SW480 (cell line): ENCODE results near the gene SHB.

Source experiments
- DNase-seq: peaks from one replicate; pipeline ENCODE4 v3.0.0-alpha.2; 2016; ENCODE audit warnings: low spot score

The SHB gene

DNA sequence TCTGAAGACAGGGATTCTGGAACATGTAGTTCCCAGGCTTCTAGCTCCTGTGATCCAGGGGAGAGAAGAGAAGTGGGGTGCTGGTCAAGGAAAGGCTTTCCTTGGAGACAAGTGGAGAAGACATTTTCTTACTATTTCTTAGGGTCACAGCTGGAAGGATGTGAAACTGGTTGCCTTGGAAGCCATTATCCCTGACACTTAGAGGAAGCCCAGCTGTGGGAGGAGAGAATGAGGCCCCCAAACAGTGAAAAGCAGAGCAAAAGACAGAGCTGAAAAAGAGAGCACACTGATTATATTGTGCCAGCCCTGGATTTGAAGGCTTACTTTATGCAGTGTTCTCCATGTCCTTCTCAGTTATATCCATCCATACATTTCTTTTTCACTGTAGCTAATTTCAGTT is 17.5 kb upstream of the SHB start:
- DNase-seq = no peak

DNA sequence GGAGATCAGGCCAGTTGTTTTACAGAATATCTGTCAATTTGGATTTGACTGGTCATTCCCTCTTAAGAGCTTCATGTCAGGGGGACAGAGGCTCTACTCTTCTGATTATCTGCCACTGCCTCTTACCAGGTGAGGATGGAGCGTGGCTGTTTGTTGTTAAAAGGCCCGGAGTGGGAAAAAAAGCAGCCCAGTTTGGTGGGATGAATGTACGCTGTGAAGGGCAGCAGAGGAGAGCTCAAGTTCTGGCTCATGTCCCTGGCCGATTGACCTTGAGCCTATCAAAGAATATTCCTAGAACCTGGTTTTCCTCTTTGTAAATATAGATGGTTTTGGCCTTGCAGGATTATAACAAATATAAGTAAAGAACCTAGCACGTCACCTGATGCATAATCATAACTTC is 16.3 kb upstream of the SHB start:
- DNase-seq = no peak

DNA sequence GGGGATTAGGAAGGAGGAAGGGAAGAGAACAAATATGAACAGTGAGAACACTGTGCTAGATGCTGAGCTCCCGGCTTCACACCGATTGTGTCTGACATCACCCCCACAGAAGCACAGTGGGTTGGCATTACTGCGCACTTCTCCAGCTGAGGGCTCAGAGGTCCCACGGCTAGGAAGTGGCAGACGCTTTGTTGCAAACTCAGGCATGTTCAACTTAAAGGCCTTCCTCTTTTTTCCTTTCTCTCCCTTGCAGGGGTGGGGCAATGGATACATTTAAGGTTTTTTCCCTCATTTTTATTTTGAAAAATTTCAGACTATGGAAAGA is 15.5 kb upstream of the SHB start:
- no peak for DNase-seq

DNA sequence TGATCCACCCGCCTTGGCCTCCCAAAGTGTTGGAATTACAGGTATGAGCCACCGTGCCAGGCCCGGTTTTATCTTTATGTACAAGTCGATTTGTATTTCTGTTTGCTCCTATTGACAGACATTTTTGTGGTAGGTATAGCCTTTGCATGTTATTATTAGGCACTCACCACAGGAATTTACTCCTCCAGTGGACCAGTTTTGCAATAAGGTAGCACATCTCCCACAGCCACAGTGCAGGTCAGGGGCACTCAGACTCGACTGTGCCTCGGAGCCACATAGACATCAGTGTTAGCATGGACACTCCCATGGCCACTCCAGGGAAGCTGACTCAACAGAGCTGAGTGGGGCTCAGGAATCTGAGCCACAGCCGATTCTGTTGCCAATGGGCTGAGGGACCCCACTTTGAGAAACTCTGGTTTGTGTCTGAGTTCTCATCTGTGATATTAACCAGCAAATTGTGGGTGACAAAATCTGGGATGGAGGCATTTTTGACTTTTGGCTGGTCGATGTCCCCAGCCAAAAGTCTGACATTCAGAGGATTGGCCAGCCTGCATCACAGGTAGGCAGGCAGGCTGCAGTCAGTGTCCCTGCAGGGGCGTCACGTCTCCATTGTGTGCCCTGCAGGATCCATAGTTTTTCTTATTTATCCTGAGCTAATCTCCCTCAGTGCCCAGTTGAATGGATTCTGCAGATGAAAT is 15.0 kb upstream of the SHB start:
- DNase-seq = peak; percentile 77

DNA sequence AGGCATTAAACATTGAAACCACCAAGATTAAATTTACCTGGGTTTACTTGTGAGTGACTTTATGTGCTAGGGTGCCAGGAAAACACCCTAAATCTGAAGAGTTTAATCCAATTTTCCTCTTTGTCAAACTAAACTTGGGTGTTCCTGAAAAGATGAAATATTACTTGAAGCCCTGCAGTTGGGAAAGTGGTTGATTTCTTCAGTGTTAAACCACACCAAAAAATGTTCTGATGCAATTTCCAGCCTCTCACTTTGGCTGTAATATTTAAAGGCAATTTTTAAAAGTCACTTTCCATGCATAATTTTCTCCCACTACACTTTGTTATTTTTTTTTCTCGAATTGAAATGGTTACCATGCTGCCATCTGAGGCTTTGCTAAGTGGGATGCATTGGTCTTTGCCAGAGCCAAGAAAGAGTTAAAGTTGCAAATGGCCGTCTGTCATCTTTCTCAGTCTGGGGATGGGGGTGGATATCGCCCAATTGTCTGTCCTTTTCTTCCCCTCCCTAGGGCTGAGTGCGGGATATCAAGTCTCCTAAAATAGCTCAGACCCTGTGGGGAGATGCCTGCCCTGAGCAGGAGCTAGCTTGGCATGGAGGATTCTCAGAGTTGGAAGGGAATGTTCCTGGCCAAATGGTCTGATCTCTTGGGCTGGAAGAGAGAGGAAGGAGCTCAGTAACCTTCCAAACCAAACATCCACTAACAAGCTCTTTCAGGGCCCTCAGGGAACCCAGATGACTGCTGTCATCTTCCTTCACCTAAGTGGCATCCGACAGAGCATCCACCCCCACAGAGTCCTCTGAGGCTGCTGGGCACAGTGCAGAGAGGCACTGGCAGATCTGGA is 13.6 kb upstream of the SHB start:
- DNase-seq = no peak

DNA sequence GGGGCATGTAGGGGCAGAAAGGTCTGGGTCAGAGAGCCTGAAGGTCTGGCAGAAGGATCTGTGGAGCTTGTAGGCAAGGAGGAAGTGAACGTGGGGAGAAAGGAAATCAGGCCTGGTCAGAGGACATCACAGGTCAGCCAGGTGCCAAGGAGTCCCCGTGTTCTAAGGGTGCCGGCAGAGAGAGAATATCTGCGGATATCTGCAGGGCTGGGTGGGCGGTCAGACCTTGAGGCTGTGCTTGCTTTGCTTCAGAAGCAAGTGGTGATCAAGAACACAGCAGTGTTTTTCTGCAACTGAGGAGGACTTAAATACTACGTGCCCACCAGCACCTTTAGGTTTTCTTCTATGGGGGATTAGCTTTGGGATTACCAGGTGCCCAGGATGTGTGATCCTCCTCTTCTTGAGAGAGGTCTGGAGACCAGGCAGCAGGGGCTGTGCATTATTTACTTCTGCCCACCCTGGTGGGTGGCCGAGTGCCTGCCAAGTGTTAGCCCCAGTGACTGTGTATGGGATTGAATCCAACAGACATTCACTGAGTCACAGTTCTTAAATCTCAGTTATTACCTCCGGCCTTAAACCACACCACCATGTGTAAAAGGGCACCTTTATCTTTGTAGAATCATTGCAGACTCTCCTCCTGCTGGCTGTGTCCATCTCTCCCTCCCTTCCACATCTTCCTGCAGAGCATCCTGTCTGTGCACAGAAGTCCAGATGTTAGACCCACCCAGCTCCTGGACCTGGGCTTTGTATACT is 12.5 kb upstream of the SHB start:
- peak; percentile 18 for DNase-seq

DNA sequence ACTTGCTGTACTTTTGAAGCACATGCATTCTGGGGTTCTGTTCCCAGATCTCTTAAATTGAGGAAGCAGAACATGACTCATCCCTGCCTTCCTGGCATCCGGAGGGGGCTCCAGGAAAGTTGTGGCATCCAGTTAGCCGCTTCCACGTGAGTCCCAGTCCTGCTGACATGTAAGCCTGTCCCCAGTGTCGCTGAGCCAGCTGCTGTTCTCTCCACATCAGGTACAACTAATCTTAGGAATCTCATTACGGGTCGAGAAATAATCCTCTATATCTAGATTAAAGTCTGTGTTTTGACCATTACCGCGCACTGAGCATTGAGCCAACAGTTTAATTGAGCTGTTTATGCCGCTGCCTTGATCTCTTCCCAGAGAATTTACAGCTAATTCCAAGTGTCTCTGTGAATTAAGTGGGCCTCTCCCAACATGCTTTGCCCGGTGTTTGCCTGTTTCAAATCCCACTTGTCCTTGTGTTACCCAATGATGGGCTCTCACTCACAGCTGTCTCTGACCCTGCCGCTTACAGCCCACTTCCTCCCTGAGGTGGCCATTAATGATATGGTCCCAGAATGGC is 10.5 kb upstream of the SHB start:
- peak; percentile 79 for DNase-seq

DNA sequence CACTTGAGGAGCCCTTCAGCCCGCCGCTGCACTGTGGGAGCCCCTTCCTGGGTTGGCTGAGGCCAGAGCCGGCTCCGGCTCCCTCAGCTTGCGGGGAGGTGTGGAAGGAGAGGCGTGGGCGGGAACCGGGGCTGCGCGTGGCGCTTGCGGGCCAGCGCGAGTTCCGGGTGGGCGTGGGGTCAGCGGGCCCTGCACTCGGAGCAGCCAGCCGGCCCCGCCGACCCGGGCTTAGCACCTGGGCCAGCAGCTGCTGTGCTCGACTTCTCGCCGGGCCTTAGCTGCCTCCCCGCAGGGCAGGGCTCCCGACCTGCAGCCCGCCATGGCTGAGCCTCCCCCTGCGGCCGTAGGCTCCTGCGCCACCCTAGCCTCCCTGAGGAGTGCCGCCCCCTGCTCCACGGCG is 6.2 kb upstream of the SHB start:
- DNase-seq = no peak

DNA sequence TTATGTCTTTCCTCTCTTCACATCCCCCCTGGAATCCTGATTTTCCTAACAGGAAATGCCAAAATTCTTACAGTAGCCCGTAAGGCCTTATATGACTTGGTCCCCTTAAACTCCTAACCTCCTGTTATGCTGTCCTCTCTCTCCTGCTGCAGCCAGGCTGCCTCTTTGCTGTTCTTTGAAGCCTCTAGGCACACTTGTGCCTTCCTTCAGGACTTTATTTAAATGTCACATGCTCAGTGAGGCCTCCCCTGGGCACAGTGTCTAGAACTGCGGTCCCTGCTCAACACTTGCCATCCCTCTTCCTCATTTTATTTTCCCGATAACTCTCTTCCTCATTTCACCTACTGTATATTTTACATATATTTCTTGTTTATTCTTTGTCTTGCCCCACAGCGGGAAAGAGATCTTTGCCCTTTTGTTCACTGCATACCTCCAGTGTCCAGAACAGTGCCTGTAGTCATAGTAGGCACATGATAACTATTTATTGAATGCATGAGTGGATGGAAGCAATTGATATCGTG is 5.5 kb upstream of the SHB start:
- DNase-seq = no peak

DNA sequence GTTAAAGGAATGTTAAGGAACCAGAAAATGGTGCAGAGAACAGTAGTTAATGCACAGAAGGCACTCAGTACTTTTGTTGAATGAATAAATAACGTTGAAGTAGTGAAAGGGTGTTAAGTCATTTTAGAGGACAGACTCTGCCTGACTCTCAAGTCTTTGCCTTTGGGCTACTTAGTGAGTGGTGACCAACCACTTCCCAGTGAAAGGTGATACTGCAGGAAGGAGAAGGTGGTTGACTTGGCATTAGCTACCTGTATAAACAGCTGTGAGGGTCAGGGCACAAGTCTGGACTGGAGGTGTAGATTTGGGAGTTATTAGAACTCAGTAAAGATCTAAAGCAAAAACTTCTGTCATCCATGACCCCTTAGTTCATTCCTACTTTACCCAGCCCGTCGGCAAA is 4.9 kb upstream of the SHB start:
- no peak for DNase-seq

DNA sequence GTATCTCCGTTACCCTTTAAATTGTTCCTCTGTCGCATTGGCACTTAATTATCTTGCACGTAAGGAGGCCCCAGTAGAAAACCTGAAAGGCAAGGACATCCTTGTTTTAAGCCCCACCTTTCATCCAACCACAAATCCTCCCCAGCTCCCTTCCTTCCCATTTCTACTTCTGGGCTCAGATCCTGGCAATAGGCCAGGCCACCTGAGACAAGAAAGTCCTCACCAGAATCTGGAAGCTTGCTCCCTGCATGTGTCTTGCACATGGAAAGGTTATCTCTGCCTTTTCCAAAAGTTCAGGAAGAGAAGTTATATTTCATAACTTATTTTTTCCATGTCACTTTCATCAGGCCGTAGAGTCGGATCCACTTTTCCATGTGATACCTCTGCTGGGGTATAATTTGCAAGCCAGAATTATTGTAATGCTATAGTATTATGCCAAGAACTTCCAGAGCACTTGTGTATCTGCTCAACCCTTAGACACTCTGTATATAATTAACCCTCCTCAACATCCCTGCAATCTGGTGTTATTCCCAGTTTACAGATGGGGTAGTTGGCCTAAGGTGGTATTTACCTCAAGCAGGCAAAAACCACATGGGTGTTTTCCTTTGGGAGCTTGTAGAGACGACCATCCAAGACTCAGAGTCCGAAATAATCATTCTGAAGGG is 2.6 kb upstream of the SHB start:
- DNase-seq = no peak

DNA sequence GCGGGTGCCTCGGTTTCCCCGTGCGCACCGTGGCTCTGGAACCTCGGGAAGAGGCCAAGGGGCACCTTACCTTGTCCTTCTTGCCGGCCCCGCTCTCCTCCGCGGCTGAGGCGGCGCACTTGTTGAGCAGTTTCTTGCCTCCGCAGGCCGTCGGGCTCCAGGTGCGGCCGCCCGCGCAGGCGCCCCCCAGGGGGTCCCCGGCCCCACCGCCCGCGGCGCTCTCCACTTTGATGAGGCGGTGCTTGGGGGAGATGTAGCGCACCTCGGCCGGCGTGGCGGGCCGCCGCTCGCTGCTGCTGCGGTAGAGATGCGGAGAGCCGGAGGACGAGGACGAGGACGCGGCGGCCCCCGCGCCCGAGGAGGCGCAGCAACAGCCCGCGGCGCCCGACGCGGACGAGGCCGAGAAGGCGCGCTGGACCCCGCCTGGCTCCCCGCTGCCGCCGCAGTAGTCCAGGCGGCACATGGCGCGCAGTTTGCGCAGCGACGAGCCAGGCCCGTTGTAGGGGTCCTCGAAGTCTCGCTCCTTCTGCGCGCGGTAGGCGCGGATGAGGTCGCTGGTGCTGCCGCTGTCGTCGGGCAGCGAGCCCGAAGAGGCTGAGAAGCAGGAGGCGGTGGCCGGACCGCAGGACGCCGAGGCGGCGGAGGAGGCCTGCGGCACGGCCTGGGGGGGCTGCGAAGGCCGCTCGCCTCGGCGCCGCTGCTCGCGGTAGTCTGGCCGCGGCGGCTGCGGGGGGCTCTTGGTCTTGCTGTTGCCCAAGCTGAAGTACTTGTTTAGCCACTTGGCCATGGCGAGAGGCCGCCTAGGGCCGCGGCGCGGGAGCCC is 957 bp downstream of the SHB start:
- no peak for DNase-seq

DNA sequence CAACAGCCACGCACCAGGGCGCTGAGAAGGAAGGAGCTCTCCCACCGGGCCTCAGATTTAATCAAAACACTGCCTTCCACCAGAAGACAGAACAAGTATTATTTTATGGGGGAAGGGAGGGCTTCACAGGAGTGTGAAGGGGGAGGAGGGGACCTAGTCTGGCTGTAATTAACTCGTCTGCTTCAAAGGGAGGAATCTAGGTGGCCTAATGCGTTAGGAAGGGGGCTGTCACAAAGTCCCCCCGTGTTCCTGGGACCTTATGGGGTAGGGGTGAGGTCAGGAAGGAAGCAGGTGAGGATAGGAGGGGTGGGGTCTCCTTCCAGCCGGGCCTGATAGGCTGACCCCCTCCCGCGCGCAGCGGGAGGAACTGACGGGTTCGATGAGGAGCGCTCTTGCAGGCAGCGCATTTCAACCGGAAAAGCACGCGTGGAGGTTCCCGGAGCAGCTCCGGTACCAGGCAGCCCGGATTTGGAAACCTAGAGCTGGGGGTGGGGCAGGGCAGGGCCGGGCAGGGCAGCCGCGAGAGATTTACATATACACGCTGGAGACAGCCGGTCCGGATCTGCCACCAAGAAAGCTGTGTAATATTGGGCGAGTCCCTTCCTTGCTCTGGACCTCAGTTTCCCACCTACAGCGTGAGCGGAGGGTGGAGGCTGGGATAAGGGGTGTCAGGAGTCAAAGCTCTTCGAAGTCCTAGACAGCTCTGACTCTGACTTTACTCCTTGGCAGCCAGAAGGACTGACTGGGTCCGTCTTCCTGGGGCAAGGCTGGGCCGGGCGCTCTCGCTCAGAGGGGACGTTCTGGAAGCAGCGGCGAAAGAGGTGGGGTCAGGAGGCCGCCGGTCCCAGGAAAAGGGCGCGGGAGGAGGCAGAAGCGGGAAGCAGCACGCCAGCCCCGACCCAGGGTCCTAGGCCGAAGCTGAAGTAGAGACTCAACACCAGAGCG is 1.8 kb downstream of the SHB start:
- no peak for DNase-seq

DNA sequence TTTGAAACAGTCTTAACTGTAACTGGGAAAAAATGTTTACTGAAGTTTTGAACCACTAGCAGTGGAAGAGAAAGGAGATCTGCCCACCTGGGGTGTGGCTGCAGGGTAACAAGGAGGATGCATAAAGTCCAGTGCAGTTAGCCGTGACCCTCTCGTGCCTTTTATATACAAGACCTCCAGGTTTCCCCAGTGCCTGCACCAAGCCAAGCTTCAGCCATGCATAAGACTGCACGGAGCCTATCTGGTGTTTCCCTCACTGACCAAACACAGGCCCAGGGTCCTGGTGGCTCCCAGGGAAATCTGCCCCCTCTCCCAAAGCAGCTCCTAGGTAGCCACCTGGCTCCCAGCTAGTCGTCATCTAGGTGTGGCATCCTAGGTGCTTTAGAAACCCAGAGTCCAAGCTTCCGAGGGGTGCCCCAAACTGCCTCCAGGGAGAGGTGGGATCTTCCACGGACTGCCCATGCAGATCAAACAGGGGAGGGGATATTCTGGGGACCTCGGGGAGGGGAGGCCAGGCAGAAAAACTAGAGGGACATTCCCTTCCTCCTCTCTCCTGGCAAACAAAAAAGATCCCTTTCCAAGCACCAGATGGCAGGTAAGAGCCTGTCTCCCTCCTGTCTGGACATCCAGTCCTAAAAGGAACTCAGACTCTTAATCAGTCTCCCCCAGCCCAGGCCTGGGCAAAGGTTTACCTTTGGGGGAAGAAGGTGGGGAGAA is 2.7 kb downstream of the SHB start:
- peak; percentile 42 for DNase-seq

DNA sequence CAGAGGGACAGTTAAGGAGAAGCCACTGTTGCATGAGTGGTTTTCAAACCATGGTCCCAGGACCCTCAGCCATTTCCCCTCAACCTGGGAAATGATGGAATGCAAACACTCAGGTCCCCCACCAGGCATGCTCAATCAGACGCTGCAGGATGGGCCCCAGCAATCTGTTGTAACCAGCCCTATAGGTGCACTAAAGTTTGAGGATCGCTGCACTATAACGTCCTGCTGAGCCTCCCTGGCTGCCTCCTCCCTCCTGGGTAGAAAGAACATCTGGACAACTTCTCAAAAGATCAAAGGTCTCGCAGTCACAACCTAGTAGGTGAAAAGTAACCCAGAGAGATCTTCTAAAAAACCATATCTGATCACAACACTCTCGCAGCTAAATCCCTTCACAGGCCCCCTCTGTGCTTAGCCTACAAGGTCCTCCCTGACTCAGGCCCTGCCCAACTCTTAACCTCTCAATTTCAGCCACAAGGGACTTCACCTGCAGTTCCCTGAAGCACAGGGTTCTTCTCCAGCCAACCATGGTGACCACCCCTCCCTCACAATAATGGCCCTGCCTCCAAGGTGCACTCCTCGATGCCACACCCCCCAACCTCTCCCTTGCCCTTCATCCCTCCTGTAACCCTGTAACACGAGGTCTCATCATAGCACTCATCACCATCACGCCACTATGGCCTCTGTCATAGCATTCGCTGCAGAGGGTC is 3.5 kb downstream of the SHB start:
- DNase-seq = no peak

DNA sequence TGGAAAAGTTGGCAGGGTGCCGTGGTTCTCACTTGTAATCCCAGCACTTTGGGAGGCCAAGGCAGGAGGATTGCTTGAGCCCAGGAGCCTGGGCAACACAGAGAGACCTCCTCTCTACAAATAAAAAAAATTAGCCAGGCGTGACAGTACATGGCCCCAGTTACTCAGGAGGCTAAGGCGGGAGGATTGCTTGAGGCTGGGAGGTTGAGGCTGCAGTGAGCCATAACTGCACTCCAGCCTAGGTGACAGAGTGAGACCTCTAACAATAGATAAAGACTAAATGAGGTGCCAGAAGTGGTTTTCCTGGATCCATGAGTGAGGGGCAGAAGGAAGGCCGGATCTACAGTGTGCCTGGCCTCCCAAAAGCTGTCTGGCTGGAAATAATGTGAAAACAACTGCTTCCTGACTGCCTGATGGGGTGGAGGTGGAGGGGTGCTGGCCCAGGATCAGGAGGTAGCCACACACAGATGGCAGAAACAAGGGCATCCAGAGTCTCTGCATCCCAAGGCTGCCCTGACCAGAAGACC is 4.1 kb downstream of the SHB start:
- no peak for DNase-seq

DNA sequence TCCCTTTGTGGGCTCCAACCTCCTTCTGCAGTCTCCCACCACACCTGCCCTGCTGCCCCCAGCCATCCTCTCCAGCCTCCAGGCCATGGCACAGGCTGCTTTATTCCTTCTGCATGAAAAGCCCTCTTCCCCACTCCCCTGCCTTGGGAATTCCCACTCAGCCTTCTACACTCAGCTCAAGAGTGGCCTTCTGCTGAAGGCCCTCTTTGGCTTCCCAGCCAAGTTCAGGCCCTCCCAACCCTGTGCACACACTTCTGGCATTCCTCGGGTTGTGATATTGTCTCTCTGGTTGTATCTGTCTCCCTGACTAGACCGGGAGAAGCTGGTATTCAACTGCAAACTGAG is 5.7 kb downstream of the SHB start:
- DNase-seq = no peak
